HG02798 (cell line): ENCODE results near the gene STX1B.
"Not testable (repeated sequence)": the region's sequence is repeated elsewhere in the genome, so short reads cannot be mapped to it uniquely, and the experiment has no call there.

Experiments
- ATAC-seq: cut with Tn5 transposase; IDR thresholded peaks from one replicate; pipeline ENCODE4 v1.9.1; 2021; ENCODE audit warnings: mild to moderate bottlenecking; ENCODE audit not compliant: unreplicated experiment, poor library complexity

Gene STX1B

DNA sequence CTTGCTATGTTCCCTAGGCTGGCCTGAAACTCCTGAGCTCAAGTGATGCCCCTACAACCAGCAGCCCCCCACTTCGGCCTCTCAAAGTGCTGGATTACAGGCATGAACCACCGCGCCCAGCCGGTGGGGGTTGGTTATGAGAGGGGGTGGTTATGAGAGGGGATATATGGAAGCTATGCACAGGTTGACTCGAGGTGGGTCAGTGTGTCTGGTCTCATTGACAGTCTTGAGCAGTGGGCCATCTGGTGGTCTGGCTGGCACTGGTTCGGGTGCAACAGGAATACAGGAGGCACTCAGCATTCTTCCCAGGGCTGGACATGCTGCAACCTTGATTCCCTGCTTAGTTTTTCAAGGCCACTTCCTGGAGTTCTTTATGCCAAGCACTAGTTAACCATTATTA is 5.6 kb upstream of the STX1B start:
- no peak for ATAC-seq

GRCh38 chr16:31013292-31013691 is 2.9 kb upstream of the STX1B start:
- ATAC-seq, result not testable (repeated sequence)

GRCh38 chr16:31011815-31012214 is 1.4 kb upstream of the STX1B start:
- not testable (repeated sequence) for ATAC-seq

- ATAC-seq, result no peak
Observed at GRCh38 chr16:31009894-31010584, 399 bp downstream of the STX1B start.

GRCh38 chr16:31009120-31009519 is 1.3 kb downstream of the STX1B start:
- no peak for ATAC-seq

DNA sequence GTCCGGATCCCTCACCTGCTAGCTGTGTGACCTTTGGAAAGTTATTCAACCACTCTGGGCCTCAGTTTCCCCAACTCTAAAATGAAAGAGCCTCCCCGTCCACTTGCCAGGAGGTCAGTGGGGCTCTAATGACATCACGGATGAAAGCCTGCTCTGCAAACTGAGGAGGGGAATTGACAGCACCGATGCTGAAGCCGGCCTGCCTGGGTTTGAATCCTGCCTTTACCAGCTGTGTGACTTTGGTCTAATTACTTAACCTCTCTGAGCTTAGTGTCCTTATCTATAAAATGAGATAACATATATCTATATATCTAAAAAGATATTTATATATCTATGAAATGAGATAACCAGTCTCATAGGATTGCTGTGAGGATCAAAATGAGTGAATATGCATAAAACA is 1.9 kb downstream of the STX1B start:
- ATAC-seq, result no peak

DNA sequence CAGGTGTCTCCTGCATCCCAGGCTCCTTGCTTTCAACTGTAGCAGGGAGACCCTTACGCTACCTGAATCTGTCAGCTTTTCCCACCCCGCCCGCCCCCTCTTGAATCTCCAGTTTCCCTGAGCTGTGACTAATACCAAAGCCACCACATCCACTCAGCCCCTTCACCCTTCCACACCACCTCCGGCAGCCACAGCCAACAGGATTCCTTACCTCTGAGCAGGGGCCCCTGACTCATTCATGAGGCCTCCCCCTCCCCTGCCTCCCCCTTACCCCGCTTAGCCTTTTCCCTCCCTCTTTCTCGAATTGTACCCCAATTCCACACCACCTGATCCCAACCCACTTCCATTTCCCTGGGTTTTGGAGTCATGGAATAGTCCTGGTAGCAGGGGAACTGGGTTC is 2.3 kb downstream of the STX1B start:
- no peak for ATAC-seq

DNA sequence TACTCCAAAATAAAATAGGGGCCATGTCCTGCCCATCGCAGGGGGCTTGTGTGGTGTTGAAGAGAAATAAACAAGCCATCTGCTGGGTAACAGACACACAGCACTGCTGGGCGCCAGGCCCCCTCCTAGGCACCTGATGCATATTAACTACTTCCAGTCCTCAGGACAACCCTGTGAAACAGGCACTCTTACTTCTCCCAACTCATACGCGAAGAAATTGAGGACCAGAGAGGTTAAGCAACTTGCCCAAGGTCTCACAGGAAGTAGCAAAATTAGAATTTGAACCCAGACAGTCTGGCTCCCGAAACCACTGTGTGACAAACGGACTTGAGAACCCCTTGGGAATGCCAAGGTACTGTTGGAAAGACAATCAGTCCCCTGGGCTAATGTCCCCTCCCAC is 2.8 kb downstream of the STX1B start:
- no peak for ATAC-seq

GRCh38 chr16:31006589-31006988 is 3.8 kb downstream of the STX1B start:
- no peak for ATAC-seq

- ATAC-seq, result no peak
Observed at GRCh38 chr16:31006086-31006385, 4.4 kb downstream of the STX1B start.

GRCh38 chr16:31005350-31006085 is 4.9 kb downstream of the STX1B start:
- no peak for ATAC-seq

DNA sequence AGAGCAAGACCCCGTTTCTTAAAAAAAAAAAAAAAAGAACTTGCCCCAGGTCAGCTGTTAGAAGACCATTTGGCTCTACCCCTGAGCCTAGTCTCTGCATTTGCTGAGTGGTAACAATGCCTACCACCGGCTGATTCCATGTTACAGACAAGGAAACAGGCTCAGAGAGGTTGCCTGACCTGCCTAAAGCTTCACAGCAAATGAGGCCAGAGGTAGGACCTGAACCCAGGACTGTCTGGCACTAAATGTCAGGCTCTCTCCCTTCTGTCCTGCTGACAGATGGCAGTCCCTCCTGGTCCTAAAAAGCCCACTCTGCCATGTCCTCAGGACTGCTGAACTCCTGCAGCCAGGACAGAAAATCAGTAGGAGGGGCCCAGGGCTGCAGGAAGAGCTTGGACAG is 5.8 kb downstream of the STX1B start:
- no peak for ATAC-seq

DNA sequence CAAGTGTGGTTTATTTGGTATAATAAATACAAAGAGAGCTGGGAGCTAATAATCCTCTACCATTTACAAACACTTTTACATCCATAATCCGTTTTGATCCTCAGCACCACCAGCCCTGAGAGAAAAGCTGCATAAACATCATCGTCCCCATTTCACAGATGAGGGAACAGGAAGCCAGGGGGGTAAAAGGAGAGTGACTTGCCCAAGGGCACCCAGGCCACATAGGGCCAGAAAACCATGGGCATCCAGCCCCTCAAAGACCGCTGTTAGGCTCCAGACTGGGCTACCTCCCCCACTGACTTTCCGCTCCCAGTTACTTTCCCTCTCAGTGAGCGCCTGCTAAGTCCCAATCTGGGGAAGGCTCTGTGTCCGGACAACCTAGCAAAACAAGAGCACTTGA is 6.7 kb downstream of the STX1B start:
- ATAC-seq, result no peak

DNA sequence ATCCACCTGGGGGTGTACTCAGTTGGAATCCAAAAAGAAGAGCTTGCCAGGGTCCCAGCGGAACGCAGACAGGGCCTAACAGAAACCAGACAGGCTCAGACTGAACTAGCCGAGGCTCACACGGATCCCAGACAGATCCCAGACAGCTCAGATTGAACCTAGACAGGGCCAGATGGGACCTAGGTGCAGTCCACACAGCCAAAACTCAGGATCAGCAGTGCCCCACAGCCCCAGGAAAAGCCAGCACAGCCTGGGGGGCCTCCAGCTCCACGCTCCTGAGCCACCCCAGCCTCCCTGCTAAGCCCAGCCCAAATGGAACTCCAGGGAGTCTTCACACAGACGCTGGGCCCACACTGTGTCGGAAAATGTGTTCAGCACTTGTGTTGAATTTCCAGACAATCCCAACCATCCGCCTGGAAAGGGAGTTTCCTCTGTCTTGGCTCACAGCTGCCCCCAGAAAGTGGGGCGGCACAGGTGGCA is 7.5 kb downstream of the STX1B start:
- ATAC-seq, result no peak

DNA sequence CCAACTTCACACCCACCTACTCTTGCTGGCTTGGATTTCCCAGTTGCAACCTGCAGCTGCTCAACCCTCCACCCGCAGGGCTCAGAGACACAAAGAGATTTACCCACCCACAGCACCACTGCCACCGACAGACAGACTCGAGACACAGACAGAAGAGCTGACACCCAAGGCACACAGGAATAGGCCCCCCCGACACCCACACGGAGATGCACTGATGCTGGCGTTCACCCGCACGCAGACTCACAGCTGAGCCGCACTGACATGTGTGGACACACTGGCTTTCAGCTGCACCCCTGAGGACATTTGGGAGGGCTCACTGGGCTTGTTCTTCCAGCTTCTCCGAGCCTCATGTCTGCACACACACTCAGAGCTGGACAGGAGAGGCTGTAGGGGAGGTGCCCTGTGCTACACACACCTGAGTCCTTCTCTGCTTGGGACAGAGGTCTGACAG is 8.2 kb downstream of the STX1B start:
- ATAC-seq, result no peak

- no peak for ATAC-seq
Observed at GRCh38 chr16:31001507-31002249, 8.8 kb downstream of the STX1B start.

DNA sequence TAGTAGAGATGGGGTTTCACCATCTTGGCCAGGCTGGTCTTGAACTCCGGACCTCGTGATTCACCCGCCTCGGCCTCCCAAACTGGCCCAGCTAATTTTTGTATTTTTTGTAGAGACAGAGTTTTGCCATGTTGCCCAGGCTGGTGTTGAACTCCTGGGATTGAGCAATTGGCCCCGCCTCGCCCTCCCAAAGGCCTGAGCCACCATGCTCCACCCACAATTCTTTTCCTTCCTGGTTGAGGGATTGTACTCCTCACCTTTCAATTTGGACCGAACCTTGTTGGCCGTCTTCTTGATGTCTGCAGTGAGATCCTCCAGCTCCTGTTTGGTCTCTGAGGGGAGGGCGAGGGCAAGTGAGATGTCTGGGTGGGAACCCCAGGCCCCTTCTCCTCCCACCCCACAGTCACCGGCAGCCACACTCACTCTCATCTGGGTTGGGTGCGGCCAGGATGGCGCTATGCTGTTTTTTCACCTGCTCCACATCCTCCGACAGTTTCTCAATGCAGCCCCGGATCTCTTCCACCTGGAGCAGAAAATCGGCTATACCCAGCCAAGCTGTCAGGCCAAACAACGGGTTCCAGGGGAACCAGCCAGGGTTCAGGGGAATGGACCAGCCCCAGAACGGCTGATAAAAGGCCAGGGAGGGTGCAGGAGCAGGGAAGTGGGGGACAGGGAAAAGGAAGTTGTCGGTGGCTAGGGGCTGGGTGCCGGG is 9.6 kb downstream of the STX1B start:
- no peak for ATAC-seq

DNA sequence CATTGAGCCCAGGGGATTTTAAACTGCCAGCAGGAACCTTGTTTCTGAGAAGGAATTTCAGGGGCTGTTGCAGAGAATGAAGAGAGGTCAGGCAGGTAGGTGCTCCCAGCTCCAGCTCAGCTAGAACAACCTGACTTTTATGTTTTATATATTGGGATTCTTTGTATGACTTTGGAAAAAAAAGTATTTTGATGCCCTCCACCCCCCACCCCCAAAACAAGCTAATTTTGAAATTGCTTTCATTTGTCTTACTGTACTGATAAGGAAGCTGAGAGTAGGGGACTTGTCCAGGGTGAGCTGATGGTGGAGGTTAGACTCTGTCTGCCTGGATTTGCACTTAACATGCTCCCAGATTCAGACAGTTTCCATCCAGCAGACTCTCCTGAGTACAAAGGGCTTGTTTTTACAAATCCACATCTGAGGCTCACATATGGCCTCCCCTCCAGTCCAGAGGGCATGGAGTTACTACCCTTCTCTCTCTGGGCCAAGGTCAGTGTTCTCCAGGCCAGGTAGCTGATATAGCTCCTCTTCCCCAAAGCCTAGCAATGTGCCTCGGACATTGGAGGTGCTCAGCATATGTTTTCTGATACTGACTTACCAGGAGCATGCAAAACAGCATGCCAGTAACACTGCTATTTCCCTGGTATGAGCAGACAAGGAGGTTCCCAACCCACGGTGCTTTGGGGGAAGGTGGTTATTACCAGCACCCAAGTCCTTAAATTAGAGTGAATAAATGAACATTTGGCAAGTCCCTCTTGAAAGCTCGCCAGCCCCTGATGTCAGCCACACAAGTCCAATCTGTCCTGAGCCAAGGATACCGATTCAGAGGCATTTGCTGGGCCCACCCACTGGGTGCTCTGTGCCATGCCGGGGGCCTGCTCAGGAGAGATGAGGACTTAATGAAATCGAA is 11.3 kb downstream of the STX1B start:
- no peak for ATAC-seq
